Lung (tissue), 12 donors: ENCODE results near the gene GTPBP3. TPM values are rescaled to one million over a fixed set of nuclear protein-coding genes. Genes with fewer than 3 reads are reported as not detected.

Experiments used
- ATAC-seq: fragments of 200-7000 bp; cut with Tn5 transposase; one replicate; pipeline ENCODE4 v1.9.1; 2020; ENCODE audit warnings: moderate number of reproducible peaks; ENCODE audit not compliant: insufficient read depth, low FRiP score
- DNase-seq, 3 donors: peaks; one replicate each; pipeline ENCODE4 v3.0.0-alpha.2; 2013 to 2017
- H3K27ac ChIP-seq, 2 donors: one replicate each; pipeline ENCODE4 v1.5.1; 2013; ENCODE audit warnings: mild to moderate bottlenecking in 2 of 2, moderate library complexity in 2 of 2, control low read depth in 1 of 2, inconsistent platforms in 1 of 2, low read depth in 1 of 2, low read length in 1 of 2
- H3K27me3 ChIP-seq, 3 donors: one replicate each; pipeline ENCODE4 v1.5.1; 2013; ENCODE audit warnings: low read length in 2 of 3; ENCODE audit not compliant: control insufficient read depth in 3 of 3, insufficient read depth in 3 of 3
- H3K36me3 ChIP-seq, 4 donors: one replicate each; pipeline ENCODE4 v1.5.1; 2013; ENCODE audit warnings: low read length in 4 of 4, mild to moderate bottlenecking in 1 of 4, moderate library complexity in 1 of 4; ENCODE audit not compliant: control insufficient read depth in 4 of 4, insufficient read depth in 4 of 4
- H3K4me1 ChIP-seq, 5 donors: one replicate each; pipeline ENCODE4 v1.5.1; 2013; ENCODE audit warnings: low read length in 5 of 5, mild to moderate bottlenecking in 2 of 5, moderate library complexity in 1 of 5; ENCODE audit not compliant: control insufficient read depth in 5 of 5, insufficient read depth in 5 of 5
- H3K4me3 ChIP-seq: one replicate; pipeline ENCODE4 v1.5.1; 2013; ENCODE audit warnings: mild to moderate bottlenecking, control low read depth, moderate library complexity
- H3K9ac ChIP-seq, 2 donors: one replicate each; pipeline ENCODE4 v1.5.1; 2013; ENCODE audit warnings: low read length in 2 of 2, control low read depth in 1 of 2; ENCODE audit not compliant: insufficient read depth in 1 of 2
- H3K9me3 ChIP-seq, 4 donors: one replicate each; pipeline ENCODE4 v1.5.1; 2013; ENCODE audit warnings: low read length in 3 of 4, mild to moderate bottlenecking in 1 of 4, moderate library complexity in 1 of 4; ENCODE audit not compliant: control insufficient read depth in 4 of 4, insufficient read depth in 3 of 4
- CTCF ChIP-seq: IDR thresholded peaks from 2 replicates; pipeline ENCODE4 v1.5.1; 2012; ENCODE audit warnings: mild to moderate bottlenecking; ENCODE audit errors: control extremely low read depth, extremely low read depth
- WGBS, 2 donors: extraction: QIAGEN DNeasy Blood & Tissue Kit; methylation state at CpG; one replicate each; pipeline ENCODE4 v1.1.7; 2013; 5-methylcytosine and 5-hydroxymethylcytosine counted together
- polyA plus RNA-seq, 2 donors: library from polyadenylated mRNA; stranded (reverse); fragments of 200-250 nt; gene quantifications; one replicate each; pipeline ENCODE4 v1.2.1, GENCODE V29; 2013
- total RNA-seq, 2 donors: library from RNA; depleted of rRNA in 1 of 2; stranded (reverse); fragments of >200 nt in 1 of 2; gene quantifications; one replicate each; pipeline ENCODE4 v1.2.1, GENCODE V29; 2014 to 2021
- donor health status: control.
- donor health status: control.
- donor health status: Bipolar disorder and iron deficiency.
- donor health status: healthy.
- donor health status: DM: yes; HTN: yes; CAD: no.

The GTPBP3 gene
- total and polyA plus RNA-seq, 4 donors = 13.3 to 24.1 (median 18.2) TPM

DNA sequence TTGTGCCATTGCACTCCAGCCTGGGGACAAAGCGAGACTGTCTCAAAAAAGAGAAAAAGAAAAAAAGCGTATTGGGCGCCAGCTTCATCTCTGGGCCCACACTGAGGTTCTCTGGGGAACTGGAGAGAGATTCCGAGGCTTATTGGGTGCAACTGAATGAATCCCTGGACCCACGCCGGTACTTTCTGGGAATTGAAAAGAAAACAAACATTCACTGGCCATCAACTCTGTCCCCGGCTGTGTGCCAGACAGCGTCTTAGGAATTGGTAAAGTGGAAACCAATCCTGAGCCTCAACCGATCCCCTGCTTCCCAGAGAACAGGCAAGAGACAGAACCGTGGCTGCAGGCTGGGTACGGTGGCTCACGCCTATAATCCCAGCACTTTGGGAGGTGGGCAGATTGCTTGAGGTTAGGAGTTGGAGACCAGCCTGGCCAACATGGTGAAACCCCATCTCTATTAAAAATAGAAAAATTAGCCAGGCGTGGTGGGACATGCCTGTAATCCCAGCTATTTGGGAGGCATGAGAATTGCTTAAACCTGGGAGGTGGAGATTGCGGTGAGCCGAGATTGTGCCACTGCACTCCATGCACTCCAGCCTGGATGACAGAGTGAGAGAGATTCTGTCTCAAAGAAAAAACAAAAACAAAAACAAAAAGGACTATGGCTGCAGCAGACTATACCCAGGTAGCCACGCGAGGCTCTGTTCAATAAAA is 11.3 kb upstream of the GTPBP3 start:
- no peak overlapping the region for H3K27ac ChIP-seq
- H3K4me3 ChIP-seq = no peak overlapping the region
- H3K36me3 ChIP-seq = peaks cover 0 to 21% (median 6%) of the 10 kb centered on the region in 4 donors
- H3K27me3 ChIP-seq = peaks cover 0 to 9% (median 2%) of the 10 kb centered on the region in 3 donors
- WGBS, 2 donors = 80 to 87% methylated on average over 17 of the region's 17 CpGs
- no peak overlapping the region for H3K9ac ChIP-seq
- H3K4me1 ChIP-seq = peaks cover 0 to 8% (median 6%) of the 10 kb centered on the region in 5 donors
- no peak for DNase-seq
- peaks cover 0 to 2% (median 0%) of the 10 kb centered on the region in 4 donors for H3K9me3 ChIP-seq
- no peak for ATAC-seq
- no peak for TF ChIP-seq CTCF

DNA sequence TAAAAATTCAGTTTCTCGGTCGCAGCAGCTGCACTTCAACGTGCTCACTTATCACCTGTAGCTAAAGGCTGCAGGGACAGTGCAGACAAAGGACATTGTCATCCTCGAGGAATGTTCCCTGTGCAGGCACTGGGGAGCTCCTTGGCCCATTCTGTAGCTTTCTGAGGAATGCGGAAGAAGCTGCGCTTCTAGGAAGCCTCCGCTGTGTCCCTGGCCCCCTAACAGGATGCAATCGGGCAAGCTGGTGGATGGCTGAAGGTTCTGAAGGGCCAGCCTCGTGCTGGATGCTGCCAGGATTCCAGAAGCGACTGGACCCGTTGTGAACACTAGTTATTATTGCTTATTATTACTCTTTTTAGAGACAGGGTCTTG is 10.8 kb upstream of the GTPBP3 start:
- peaks cover 0 to 9% (median 2%) of the 10 kb centered on the region in 3 donors for H3K27me3 ChIP-seq
- no peak overlapping the region for H3K27ac ChIP-seq
- peaks cover 0 to 18% (median 4%) of the 10 kb centered on the region in 4 donors for H3K36me3 ChIP-seq
- peaks cover 0 to under 1% (median 0%) of the 10 kb centered on the region in 4 donors for H3K9me3 ChIP-seq
- no peak for TF ChIP-seq CTCF
- WGBS, 2 donors = 83 to 88% methylated on average over 11 of the region's 11 CpGs
- ATAC-seq = no peak
- no peak overlapping the region for H3K9ac ChIP-seq
- H3K4me1 ChIP-seq = peaks cover 0 to 8% (median 6%) of the 10 kb centered on the region in 5 donors
- H3K4me3 ChIP-seq = no peak overlapping the region
- DNase-seq = no peak

GRCh38 chr19:17327068-17327653 is 10.2 kb upstream of the GTPBP3 start:
- no peak for TF ChIP-seq CTCF
- Histone ChIP-seq H3K27me3 (peaks cover 0 to 9% (median 2%) of the 10 kb centered on the region in 3 donors), H3K4me3 (no peak overlapping the region), H3K4me1 (peaks cover 0 to 8% (median 6%) of the 10 kb centered on the region in 5 donors), H3K9ac (no peak overlapping the region), H3K9me3 (no peaks in the 10 kb centered on the region), H3K27ac (no peak overlapping the region), H3K36me3 (peaks cover 0 to 14% (median 1%) of the 10 kb centered on the region in 4 donors)
- no peak for DNase-seq
- no peak for ATAC-seq
- WGBS, 2 donors = 92 to 95% methylated on average over 26 to 27 of the region's 27 CpGs
